Activated T-cell treated with anti-CD3 and anti-CD28 coated beads for 24 hours (primary cell): ENCODE measurements around the gene FGF21.
"Not testable (repeated sequence)": the region's sequence is repeated elsewhere in the genome, so short reads cannot be mapped to it uniquely, and the experiment has no call there.

Experiments used
- DNase-seq: peaks from one replicate; pipeline ENCODE4 v3.0.0-alpha.2; 2020; ENCODE audit warnings: low read depth

FGF21 gene

GRCh38 chr19:48751845-48752495, 3.4 kb upstream of the FGF21 start:
- no peak for DNase-seq

DNA sequence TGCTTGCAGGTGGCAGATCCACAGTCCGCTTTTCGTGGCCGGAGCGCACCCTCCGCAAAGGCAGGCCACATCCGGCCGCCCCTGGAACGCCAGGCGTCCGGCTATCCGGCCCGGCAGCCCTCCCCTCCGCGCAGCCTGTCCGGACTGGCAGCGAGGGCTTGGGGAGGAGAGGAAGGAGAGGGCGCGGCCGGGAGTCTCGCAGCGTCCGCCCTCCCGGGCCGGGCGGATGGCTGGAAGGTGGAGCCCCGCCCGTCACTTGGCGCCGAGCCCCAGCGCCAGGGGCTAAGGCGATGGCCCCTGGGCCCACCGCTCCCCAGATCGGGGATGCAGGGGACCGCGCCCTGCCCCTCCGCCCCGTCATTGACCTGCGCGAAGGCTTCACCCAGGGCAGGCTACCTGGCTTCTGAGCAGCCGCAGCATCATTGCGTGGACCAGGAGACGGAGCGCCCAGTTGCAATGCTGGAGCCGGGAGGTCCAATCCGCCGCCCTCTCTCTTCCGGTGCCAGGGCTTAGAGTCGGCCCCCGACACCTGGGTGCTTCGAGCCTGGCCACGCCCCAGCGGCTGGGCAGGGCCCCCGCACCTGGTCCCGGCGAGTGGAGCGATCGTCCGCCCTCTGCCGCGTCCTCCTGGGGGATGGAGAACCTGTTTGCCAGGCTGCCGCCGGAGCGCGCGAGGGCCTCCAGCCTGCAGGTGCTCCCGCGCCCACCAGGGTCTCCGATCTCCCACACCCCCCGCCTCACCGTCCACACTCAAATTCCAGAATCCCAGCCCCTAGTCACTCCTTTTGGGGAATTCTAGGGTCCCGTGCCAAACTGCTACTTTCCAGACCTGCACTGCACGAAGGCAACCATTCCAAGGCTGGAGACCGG, 2.6 kb upstream of the FGF21 start, which contains the start of gene FUT1:
Gene FUT1 (minus strand): TSS at position 146 of the 870 bp plus-strand sequence. CDS start 1,360 bp downstream, outside the sequence.
- no peak for DNase-seq

GRCh38 chr19:48755787-48756186, 463 bp downstream of the FGF21 start:
- no peak for DNase-seq

- no peak for DNase-seq
Measured at GRCh38 chr19:48756212-48756611, 888 bp downstream of the FGF21 start.

DNA sequence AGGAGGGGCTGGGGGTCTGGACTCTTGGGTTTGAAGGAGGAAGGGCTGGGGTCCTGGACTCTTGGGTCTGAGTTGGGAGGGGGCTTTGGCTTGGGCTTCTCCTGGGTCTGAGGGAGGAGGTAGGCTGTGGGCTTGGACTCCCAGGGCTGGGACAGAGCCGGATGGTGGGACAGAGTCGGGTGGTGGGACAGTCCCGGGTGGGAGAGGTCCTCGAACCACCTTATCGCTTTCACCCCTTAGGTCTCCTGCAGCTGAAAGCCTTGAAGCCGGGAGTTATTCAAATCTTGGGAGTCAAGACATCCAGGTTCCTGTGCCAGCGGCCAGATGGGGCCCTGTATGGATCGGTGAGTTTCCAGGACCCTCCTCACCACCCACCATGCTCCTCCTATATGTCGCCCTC, 1.4 kb downstream of the FGF21 start:
- DNase-seq, result no peak

DNA sequence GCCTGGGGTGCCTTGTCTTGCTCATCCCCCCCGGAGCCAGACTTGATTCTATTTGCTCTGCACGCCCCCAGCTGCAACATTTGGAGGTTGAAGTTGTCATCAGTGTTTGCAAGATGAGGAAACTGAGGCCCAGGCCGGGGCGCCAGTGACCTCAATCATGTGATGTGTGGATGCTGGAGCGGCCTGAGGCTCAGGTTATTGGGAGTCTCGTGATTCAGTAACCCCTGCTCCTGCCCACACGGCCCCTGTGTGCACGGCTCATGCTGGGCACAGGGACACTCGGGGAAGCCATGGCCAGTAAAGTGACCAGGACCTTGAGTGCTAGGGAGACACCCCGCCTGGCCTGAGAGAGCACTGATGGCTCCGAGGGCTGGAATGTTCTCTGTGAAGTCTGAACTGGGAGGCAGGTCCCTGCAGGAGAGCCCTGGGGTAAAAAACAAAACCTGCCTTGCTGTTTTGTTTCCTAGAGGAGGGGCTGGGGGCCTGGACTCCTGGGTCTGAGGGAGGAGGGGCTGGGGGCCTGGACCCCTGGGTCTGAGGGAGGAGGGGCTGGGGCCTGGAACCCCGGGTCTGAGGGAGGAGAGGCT, 1.9 kb downstream of the FGF21 start:
- no peak for DNase-seq

DNA sequence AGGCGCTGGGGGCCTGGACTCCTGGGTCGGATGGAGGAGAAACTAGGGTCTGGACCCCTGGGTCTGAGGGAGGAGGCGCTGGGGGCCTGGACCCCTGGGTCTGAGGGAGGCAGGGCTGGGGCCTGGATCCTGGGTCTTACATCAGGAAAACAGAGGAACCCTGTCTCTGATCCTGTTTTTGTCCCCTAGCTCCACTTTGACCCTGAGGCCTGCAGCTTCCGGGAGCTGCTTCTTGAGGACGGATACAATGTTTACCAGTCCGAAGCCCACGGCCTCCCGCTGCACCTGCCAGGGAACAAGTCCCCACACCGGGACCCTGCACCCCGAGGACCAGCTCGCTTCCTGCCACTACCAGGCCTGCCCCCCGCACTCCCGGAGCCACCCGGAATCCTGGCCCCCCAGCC, 2.4 kb downstream of the FGF21 start:
- DNase-seq, result no peak

DNA sequence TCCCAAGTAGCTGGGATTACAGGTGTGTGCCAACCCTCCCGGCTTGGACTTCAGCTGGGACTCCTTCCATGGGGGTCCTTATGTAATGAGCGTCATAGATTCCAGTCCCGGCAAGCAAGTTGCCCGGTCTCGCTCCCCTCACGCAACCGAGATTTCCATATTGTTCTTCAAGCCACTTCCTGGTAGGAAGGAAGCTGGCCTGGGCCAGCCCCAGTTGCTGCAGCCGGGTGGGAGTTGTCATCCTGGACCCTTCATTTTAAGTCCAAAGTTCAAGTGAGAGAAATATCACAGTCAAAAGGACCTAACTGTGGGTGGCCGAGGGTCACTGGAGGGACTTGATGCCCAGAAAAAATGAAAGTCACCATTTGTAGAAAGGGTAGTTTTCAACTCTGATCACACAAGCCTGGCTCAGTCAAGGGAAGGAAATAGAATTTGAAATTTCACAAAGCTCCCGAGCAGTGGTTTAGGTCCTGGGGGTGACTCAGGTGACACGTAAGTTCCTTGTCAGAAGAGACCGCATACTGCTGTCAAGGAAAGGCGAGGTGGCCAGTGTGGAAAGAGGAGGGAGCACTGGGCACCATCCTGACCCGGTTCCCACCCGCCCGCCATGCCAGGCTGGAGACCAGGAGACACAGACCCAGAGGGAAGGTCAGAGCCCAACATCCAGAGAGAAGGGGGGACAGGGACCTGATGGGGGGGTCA, 5.3 kb downstream of the FGF21 start:
- DNase-seq, result no peak

DNA sequence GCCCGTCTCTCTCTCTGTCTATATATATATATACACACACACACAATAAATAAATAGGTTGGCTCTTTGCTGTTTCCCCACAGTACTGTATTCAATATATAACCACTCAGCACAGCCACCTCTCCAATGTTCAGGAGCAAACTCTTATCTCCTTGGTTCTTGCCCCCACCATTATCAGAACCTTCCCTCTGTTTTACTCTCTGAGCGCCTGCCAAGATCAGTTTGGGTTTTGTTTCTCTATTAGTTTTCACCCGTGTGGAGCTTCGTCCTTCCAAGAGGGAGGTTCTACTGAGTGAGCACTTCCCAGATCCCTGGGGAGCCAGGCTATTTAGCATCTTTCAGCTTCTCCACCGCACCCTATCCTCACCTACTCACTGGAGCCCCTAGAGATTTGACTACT, 10.5 kb downstream of the FGF21 start:
- DNase-seq, result not testable (repeated sequence)

DNA sequence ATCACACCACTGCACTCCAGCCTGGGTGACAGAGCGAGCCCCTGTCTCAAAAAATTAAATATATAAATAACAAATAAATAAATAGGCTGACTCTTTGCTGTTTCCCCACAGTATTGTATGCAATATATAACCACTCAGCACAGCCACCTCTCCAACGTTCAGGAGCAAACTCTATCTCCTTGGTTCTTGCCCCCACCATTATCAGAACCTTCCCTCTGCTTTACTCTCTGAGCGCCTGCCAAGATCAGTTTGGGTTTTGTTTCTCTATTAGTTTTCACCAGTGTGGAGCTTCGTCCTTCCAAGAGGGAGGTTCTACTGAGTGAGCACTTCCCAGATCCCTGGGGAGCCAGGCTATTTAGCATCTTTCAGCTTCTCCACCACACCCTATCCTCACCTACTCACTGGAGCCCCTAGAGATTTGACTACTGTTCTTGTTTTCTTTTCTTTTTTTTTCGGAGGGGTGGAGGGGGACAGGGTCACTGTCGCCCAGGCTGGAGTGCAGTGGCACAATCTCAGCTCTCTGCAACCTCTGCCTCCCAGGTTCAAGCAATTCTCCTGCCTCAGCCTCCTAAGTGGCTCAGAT, 12.9 kb downstream of the FGF21 start:
- not testable (repeated sequence) for DNase-seq

GRCh38 chr19:48768994-48769713, 13.8 kb downstream of the FGF21 start:
- DNase-seq, result no peak

GRCh38 chr19:48770266-48770665, 14.9 kb downstream of the FGF21 start:
- no peak for DNase-seq

DNA sequence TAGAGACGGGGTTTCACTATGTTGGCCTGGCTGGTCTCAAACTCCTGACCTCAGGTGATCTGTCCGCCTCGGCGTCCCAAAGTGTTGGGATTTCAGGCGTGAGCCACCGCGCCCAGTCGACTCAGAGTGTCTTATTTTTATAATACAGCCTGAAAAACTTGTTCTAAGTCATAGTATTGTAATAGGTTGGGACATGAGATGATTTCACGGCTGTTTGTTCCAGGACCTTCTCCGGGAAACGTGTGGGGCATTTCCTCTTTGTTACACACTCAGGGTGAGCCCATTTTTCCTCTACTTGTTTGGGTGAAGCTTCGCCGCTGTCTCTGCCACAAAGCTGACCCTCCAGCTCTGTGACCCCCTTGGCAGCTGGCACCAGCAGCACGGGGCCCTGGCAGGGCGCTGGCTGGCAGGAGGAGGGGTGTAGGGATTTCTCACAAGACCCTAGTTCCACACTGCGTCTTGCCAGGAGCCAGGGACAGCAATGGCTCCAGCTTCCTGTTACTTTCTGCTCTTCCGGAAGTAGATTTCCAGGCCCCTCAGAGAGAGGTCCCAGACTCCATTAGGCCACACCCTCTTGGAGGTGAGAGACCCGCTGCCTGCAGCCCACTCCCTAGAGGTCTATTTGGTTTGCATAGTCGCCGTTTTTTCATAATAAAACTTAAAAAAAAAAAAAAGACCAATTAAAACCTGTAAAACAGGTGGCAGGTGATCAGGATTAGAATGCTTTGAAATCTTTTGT, 15.6 kb downstream of the FGF21 start:
- no peak for DNase-seq

GRCh38 chr19:48772503-48772953, 17.2 kb downstream of the FGF21 start:
- no peak for DNase-seq

- DNase-seq, result no peak
Measured at GRCh38 chr19:48777139-48777538, 21.8 kb downstream of the FGF21 start.

DNA sequence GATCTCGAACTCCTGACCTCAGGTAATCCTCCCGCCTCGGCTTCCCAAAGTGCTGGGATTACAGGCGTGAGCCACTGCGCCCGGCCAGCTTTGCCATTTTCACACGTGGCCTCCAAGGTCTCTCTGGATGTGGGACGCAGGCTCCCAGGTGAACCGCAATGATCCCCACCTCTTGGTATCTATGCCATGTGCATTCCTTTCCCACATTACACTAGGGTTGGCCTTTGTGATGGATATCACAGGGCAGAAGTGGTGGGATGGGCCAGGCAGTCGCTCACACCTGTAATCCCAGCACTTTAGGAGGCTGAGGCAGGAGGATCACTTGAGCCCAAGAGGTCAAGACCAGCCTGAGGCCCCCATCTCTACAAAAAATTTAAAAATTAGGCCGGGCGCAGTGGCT, 22.4 kb downstream of the FGF21 start:
- DNase-seq, result no peak

- no peak for DNase-seq
Measured at GRCh38 chr19:48779636-48780035, 24.3 kb downstream of the FGF21 start.

DNA sequence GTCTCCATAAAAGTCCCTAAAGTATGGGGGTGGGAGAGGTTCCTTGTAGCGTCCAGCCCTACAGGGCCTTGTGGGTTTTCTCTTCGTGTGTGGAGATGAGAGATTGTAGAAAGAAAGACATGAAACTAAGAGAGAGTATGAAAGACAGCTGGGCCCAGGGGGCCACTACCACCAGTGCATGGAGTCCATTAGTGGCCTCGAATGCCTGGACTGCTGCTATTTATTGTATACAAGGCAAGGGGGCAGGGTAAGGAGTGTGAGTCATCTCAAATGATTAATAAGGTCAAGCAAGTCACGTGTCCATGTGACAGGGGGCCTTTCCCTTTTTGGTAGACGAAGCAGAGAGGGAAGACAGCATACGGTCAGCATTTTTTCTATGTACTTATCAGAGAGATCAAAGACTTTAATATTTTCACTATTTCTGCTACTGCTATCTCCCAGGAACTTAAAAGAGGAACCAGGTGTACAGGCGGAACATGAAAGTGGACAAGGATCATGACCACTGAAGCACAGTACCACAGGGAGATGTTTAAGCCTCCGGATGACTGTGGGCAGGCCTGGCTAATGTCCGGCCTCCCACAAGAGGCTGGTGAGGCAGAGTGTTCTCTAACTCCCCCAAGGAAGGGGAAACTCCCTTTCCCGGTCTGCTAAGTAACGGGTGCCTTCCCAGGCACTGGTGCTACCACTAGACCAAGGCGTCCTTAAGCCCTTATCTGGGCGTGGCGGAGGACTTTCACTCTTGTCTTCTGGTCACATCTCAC, 25.5 kb downstream of the FGF21 start:
- no peak for DNase-seq

- no peak for DNase-seq
Measured at GRCh38 chr19:48784527-48784926, 29.2 kb downstream of the FGF21 start.

DNA sequence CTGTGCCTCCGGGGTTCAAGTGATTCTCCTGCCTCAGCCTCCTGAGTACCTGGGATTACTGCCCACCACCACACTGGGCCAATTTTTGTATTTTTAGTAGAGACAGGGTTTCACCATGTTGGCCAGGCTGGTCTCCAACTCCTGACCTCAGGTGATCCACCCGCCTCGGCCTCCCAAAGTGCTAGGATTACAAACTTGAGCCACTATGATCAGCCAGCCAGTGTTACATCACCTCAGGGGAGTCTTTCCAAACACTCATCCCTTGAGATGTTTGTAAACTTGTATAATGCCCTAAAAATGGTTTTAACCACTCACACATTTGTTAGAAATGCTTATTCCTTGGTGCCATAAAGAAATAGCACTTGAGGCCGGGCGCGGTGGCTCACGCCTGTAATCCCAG, 31.1 kb downstream of the FGF21 start:
- DNase-seq, result not testable (repeated sequence)
